Fibroblast of mammary gland (primary cell): Measurements from ENCODE around the gene HOXA4.

Source experiments
- DNase-seq: peaks from one replicate; pipeline ENCODE4 v3.0.0-alpha.2; 2010; ENCODE audit warnings: low read depth
- H3K4me3 ChIP-seq: 2 replicates; pipeline ENCODE4 v1.5.1; 2011; ENCODE audit warnings: low read depth, mild to moderate bottlenecking, low read length, moderate library complexity; ENCODE audit not compliant: control insufficient read depth
- TF ChIP-seq, protein P1 (sequence below): conservative IDR thresholded peaks from 2 replicates; pipeline ENCODE4 v1.5.1; 2011; ENCODE audit warnings: low read depth, low read length, inconsistent platforms; ENCODE audit not compliant: control insufficient read depth, insufficient read depth

The HOXA4 gene

DNA sequence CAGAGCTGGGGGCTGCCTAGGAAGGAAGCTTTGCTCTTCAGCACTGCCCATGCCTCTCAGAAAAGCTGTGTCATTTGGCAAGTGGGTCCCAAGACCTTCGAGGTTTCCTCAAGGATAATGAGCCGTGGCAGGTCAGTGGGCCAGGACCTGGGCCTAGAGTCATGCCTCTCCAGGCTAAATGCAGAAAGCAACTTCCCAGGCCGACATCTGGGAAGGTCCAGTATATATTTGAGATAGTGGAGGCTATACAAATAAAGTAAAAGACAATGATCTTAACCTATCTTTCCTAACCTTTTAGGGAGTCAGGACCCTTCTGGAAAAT, 45.9 kb upstream of the HOXA4 start:
- no peak overlapping the region for H3K4me3 ChIP-seq
- TF ChIP-seq, protein P1, sequence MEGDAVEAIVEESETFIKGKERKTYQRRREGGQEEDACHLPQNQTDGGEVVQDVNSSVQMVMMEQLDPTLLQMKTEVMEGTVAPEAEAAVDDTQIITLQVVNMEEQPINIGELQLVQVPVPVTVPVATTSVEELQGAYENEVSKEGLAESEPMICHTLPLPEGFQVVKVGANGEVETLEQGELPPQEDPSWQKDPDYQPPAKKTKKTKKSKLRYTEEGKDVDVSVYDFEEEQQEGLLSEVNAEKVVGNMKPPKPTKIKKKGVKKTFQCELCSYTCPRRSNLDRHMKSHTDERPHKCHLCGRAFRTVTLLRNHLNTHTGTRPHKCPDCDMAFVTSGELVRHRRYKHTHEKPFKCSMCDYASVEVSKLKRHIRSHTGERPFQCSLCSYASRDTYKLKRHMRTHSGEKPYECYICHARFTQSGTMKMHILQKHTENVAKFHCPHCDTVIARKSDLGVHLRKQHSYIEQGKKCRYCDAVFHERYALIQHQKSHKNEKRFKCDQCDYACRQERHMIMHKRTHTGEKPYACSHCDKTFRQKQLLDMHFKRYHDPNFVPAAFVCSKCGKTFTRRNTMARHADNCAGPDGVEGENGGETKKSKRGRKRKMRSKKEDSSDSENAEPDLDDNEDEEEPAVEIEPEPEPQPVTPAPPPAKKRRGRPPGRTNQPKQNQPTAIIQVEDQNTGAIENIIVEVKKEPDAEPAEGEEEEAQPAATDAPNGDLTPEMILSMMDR = no peak
- DNase-seq = no peak

DNA sequence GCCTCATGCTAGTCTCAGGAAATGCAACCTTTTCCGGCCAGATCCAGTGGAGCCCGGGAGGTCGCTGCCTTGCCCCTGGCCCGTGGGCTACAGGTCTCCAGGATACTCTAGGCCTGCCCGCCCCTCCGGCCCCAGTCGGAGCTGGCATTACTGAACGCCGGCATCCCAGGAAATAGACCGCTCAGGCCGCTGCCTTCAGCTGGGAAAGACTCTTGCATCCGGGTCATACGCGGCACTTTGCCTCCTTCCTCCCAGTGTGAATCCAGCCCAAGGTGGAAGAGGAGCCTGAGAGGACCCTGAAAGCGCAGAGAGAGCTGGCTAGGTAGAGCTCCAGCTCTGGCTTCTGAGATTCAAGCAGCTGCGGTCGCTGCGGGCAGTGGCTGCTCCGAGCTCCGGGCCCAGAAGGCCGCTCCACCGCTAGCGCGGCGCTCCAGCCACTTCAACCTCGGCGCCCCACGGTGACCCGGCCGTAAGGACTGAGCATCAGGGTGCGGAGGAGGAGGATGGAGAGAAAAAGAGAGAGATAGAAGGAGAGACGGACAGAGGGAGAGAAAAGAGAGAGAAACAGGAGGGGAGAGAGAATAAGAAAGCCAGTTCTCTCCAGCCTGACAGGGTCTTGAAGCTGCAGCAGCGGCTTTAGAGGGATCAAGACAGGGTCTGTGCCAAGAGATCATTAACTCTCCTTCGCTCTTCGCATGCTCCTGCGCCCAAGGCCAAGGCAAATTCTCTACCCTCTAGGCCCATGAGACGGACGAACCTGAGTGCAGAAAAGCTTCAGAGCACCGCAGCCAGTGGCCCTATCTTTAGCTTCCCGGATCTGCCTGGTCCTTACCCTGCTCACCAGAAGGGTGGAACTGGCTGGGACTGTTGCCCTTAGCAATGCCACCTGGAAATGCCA, 45.3 kb upstream of the HOXA4 start:
- no peak for DNase-seq
- TF ChIP-seq, protein P1 = no peak
- no peak overlapping the region for H3K4me3 ChIP-seq

DNA sequence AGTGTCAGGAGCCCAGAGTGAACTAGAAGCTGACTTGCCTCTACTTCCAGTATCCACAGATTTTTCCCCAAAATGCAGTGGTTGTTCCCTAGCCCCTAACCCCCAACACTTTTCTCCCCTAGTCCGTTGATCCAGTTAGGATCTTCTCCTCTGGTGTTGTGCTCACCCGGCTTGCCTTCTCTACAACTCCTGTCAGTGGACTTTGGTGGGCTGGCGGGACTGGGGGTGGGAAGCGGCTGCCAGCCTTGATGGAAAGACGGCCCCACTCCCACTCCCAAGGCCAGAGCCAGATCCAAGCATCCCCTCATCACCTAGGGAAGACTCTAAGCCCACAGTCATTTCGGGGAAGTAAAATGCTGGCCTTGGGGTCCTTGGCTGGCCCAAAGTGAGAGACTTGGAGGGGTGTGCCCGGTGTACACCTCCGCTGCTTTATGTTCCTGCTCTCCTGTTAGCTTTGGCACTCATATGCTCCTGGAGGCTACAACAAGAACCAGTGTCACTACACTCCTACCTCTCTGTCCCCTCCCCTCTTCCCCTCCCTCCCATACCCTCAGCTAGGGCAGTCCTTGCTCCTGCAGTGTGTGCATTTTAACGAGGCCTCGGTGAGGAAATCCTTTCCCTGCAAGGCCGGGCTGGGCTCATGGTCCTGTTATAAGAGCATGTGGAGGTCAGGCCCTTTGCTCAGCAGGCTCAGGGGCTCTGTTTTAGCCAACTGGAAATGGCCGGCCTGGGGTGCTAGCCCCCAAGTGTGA, 44.5 kb upstream of the HOXA4 start:
- DNase-seq = no peak
- H3K4me3 ChIP-seq = no peak overlapping the region
- TF ChIP-seq, protein P1 = no peak

DNA sequence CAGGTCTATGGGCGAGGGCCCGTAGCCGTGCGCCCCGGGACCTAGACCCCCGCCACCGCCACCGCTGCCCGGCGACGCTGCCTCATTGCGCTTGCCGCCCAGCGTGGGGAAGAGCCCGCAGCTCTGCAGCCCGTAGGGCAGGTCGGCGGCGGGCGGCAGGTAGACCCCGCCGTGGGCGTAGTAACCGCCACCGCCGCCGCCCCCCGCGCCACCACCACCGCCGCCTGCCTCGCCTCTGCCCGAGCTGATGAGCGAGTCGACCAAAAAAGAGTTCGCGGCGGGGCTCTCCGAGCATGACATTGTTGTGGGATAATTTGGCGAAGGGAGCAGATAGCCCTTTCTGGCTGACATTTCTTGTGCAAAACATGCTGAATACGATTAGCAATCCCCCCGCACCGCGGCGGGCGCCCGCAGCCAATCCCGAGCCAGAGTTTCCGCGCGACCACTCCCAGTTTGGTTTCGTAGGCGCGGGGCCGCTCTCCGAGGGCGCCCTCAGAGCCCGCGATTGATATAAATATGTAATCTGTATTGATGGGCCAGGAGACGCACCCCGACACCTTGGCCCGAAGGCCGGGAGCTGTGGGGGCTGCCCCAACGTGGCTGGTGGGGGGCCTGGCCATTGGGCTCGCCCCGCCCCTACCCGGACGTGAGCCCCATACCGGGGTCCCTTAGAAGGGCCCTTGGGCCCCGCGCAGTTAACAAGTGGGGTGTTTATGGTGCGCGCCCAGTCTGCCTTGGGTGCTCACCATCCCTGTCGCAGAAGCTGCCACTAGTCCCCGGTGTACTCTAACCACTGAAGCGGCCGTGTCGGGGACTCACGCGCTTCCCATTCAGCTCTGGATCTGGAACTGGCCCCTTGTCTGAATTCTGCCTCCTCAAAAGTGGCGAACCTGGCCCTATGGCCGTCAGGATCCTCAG, 43.7 kb upstream of the HOXA4 start, which contains the start of gene HOXA10:
TSS of gene HOXA10 (minus strand) at position 365 of the 918 bp plus-strand sequence. CDS start at position 351, 14 bp downstream.
- peak; percentile 10 for DNase-seq
- TF ChIP-seq, protein P1 = no peak
- peak within 1 kb of the TSS; percentile 60 for H3K4me3 ChIP-seq

DNA sequence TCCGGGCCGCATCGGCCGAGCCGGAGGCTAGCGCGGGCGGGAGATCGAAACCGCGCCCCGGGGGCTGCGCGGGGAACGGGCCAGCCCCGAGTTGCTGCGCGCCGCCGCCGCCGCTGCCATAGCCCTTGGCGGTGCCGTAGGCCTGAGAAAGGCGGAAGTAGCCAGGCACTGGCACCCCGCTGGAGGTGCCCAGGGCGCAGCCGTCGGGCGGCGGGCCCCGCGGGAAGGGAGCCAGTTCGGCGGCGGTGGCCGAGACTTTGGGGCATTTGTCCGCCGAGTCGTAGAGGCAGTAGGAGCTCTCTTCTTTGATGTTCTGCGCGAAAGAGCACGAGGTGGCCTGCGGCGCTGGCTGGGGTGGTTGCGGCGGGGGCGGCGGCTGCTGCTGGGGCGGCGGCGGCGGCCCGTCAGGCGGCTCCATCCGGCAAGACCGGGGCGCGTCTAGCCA, 43.0 kb upstream of the HOXA4 start:
- peak overlapping the region; percentile 60 for H3K4me3 ChIP-seq
- TF ChIP-seq, protein P1 = no peak
- DNase-seq = no peak
